PC-3 (cell line): ENCODE data around the gene LRP2.

Experiments
- CTCF ChIP-seq: fragments of 300-600 bp; sonication (generic); conservative IDR thresholded peaks from 2 replicates; pipeline ENCODE4 v1.5.1; 2017; ENCODE audit warnings: antibody characterized with exemption, low read depth, mild to moderate bottlenecking, low read length
- EZH2 ChIP-seq: fragments of 300-600 bp; sonication (generic); IDR thresholded peaks from one replicate; pipeline ENCODE4 v1.6.1; 2017; ENCODE audit warnings: antibody characterized with exemption, mild to moderate bottlenecking, low read length; ENCODE audit not compliant: unreplicated experiment
- EZH2phosphoT487 ChIP-seq: fragments of 300-600 bp; sonication (generic); IDR thresholded peaks from 2 replicates; pipeline ENCODE4 v1.6.1; 2018; ENCODE audit warnings: mild to moderate bottlenecking, antibody characterized with exemption, low read length, borderline replicate concordance

GRCh38 chr2:169386722-169387121 is 24.4 kb upstream of the LRP2 start:
- TF ChIP-seq EZH2phosphoT487 (no peak), CTCF (no peak), EZH2 (no peak)
